ENCODE results near the gene NCOA7.

NCOA7 gene

GRCh38 chr6:125811259-125811658, 20.5 kb downstream of the NCOA7 start:
- no peak for DNase-seq (ENCODE audit: low read depth)

- DNase-seq (ENCODE audit: low read depth) = no peak
Observed at GRCh38 chr6:125812394-125813292, 21.9 kb downstream of the NCOA7 start.

- no peak for DNase-seq (ENCODE audit: low read depth)
Observed at GRCh38 chr6:125814481-125814880, 23.7 kb downstream of the NCOA7 start.

- no peak for DNase-seq (ENCODE audit: low read depth)
Observed at GRCh38 chr6:125815080-125815910, 24.5 kb downstream of the NCOA7 start.

- no peak for DNase-seq (ENCODE audit: low read depth)
Observed at GRCh38 chr6:125816828-125817280, 26.1 kb downstream of the NCOA7 start.

- DNase-seq (ENCODE audit: low read depth) = no peak
Observed at GRCh38 chr6:125818225-125818657, 27.5 kb downstream of the NCOA7 start.

GRCh38 chr6:125818772-125819260, 28.1 kb downstream of the NCOA7 start:
- no peak for DNase-seq (ENCODE audit: low read depth)

- DNase-seq (ENCODE audit: low read depth) = no peak
Observed at GRCh38 chr6:125819535-125820326, 29.0 kb downstream of the NCOA7 start.

- no peak for DNase-seq (ENCODE audit: low read depth)
Observed at GRCh38 chr6:125821825-125822281, 31.1 kb downstream of the NCOA7 start.

DNA sequence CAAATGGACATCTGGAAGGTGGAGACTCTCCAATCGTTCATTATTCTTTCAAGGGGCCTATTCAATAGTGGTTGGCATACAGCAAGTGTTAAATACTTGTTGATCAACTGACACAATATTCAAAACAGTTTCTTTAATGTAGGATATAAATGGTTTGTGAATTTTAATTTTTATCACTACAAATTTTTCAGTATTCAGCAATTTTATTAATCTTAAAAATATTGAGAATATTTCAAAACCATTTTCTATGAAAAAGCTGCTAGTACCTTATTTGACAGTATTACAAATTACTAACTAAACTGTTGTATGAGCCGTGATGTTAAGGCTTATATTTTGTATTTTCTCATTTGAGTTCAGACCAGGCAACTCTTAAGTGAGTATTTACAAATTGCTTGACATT, 32.4 kb downstream of the NCOA7 start:
- no peak for DNase-seq (ENCODE audit: low read depth)

- no peak for DNase-seq (ENCODE audit: low read depth)
Observed at GRCh38 chr6:125824946-125825771, 34.4 kb downstream of the NCOA7 start.

DNA sequence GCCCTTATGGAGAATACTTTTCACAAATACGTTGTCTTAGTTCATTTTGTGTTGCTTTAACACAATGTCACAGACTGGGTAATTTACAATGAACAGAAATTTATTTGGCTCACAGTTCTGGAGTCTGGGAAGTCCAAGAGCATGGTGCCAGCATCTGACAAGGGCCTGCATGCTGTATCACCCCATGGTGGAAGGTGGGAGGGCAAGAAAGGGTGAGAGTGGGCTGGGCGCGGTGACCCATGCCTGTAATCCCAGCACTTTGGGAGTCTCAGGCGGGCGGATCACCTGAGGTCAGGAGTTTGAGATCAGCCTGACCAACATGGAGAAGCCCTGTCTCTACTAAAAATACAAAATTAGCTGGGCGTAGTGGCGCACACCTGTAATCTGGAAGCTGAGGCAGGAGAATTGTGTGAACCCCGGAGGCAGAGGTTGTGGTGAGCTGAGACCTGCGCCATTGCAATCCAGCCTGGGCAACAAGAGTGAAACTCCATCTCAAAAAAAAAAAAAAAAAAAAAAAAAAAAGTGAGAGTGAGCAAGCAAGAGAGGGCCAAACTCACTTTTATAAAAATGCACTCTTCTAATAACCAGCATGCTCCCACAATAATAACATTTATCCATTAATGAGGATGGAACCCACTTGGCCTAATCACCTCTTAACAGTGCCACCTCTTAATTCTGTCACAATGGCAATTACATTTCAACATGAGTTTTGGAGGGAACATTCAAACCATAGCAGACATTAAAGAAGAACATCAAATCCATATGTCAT, 36.1 kb downstream of the NCOA7 start:
- DNase-seq (ENCODE audit: low read depth) = no peak

DNA sequence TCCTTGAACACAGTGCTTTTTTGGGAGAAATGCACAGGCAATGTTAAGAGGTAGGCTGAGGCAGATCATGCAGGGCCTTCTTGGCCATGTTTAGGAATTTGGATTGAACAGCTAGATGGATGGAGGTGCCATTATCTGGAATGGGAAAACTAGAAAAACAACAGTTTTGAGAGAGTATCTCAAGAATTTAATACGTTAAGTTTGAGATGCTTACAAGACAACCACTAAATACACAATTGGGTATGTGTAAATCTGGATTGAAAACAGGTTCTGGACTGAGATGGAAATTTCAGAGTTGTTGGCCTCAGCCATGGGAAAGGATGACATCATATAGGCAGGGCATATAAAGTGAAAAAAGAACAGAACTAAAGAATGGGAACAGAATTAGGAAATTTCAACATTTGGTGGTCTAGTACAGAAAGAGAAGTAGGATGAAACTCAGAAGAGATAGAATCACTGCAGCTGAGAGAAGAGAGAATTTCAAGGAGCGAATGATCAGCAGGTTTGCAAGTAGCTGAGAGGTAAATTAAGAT, 37.1 kb downstream of the NCOA7 start:
- no peak for DNase-seq (ENCODE audit: low read depth)

DNA sequence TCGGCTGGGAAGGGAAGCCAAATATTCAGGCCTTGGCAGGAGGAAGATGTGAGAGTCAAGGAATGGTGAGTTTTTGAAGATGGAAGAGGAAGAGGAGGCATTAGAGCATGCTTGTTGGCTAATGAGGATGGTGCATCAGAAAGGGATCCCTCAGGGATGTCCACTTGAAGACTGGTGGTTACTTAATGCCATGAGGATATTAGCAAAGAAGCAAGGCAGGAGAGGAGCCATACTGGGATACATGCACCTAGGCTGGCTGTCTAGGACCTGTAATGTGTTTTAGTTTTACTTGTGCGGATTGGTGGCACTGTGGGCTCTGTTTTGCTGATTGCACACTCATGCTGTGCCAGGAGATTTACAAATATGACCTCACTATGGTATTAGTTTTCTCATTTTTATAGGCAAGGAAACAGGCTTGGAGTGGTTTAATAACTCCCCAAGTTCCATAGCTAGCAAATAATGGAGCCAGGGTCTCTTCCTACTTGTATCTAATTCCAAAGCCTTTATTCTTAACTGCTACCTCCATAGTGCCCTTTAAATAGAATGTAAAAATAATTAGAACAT, 37.8 kb downstream of the NCOA7 start:
- DNase-seq (ENCODE audit: low read depth) = no peak

- DNase-seq (ENCODE audit: low read depth) = no peak
Observed at GRCh38 chr6:125829433-125829832, 38.7 kb downstream of the NCOA7 start.

GRCh38 chr6:125831659-125832058, 40.9 kb downstream of the NCOA7 start:
- DNase-seq (ENCODE audit: low read depth) = no peak

- DNase-seq (ENCODE audit: low read depth) = no peak
Observed at GRCh38 chr6:125832391-125833117, 41.8 kb downstream of the NCOA7 start.

DNA sequence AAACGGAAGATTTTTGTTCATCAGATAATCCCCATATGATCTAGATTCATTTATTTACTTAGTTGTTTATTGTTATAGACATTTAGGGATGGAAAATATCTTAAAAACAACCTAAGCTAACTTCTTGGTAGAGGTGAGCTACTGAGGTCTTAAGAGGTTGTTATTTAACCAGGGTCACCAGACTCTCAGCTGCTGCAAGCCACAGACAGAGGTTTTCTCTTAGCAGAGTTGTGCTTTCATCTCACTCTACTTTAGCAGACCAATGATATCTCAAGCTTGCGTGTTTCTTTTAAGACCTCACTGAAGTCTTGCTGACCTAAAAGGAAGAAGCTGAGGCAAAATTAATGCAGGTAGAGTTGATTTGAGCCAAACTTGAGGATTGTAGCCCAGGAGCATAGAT, 43.6 kb downstream of the NCOA7 start:
- no peak for DNase-seq (ENCODE audit: low read depth)

- DNase-seq (ENCODE audit: low read depth) = no peak
Observed at GRCh38 chr6:125835221-125835744, 44.5 kb downstream of the NCOA7 start.

All from activated T-cell treated with anti-CD3 and anti-CD28 coated beads for 24 hours (primary cell).